Aorta (tissue), 5 donors: ENCODE measurements around the gene MAPRE3. TPM values are rescaled to one million over a fixed set of nuclear protein-coding genes. Genes with fewer than 3 reads are reported as not detected.

Source experiments
- ATAC-seq: fragments of 200-7000 bp; cut with Tn5 transposase; one replicate; pipeline ENCODE4 v1.9.1; 2022; ENCODE audit warnings: moderate library complexity; ENCODE audit not compliant: low FRiP score
- DNase-seq, 2 donors: peaks; one replicate each; pipeline ENCODE4 v3.0.0-alpha.2; 2020
- H3K27ac ChIP-seq, 2 donors: one replicate each; pipeline ENCODE4 v1.5.1; 2013; ENCODE audit warnings: low read length in 2 of 2, mild to moderate bottlenecking in 2 of 2, moderate library complexity in 2 of 2, control low read depth in 1 of 2, inconsistent platforms in 1 of 2, low read depth in 1 of 2
- H3K27me3 ChIP-seq, 2 donors: one replicate each; pipeline ENCODE4 v1.6.1; 2013; ENCODE audit warnings: control low read depth in 1 of 2, low read length in 1 of 2, mild to moderate bottlenecking in 1 of 2, moderate library complexity in 1 of 2; ENCODE audit not compliant: insufficient read depth in 2 of 2, control insufficient read depth in 1 of 2
- H3K36me3 ChIP-seq, 2 donors: one replicate each; pipeline ENCODE4 v1.6.1; 2013; ENCODE audit warnings: control low read depth in 1 of 2, low read length in 1 of 2, mild to moderate bottlenecking in 1 of 2; ENCODE audit not compliant: insufficient read depth in 2 of 2, control insufficient read depth in 1 of 2
- H3K4me1 ChIP-seq, 2 donors: one replicate each; pipeline ENCODE4 v1.6.1; 2013; ENCODE audit warnings: low read length in 2 of 2, control low read depth in 1 of 2, mild to moderate bottlenecking in 1 of 2, moderate library complexity in 1 of 2; ENCODE audit not compliant: insufficient read depth in 2 of 2, control insufficient read depth in 1 of 2
- H3K4me3 ChIP-seq, 2 donors: one replicate each; pipeline ENCODE4 v1.5.1; 2013; ENCODE audit warnings: low read length in 2 of 2, control low read depth in 1 of 2, mild to moderate bottlenecking in 1 of 2
- H3K9me3 ChIP-seq: one replicate; pipeline ENCODE4 v1.6.1; 2013; ENCODE audit warnings: mild to moderate bottlenecking, low read length; ENCODE audit not compliant: control insufficient read depth
- WGBS, 2 donors: extraction: QIAGEN DNeasy Blood & Tissue Kit; methylation state at CpG; one replicate each; pipeline ENCODE4 v1.1.7; 2013; 5-methylcytosine and 5-hydroxymethylcytosine counted together
- intact Hi-C, 2 donors: fragments of 100-400 bp; cut with DNase I; formaldehyde crosslinking; loops; one replicate each; pipeline versions ENCODE4 v1.14.2 to v1.15.0; 2022
- polyA plus RNA-seq, 2 donors: library from polyadenylated mRNA; stranded (reverse); fragments of 200-250 nt; gene quantifications; one replicate each; pipeline ENCODE4 v1.2.3, GENCODE V29; 2013
- total RNA-seq, 2 donors: library from RNA; stranded (reverse); fragmentation: NEBNext Ultra II Directional; extraction: Animal tissue kit (Norgen Biotek cat#: 25700); gene quantifications; one replicate each; pipeline ENCODE4 v1.2.1, GENCODE V29; 2021
- donor health status: healthy with polysubstance abuse.
- donor health status: Bipolar disorder and iron deficiency.
- donor health status: DM: no; HTN: no; CAD: no.
- donor health status: DM: no; HTN: no; CAD: no.
- donor health status: DM: yes; HTN: yes; CAD: no.

The MAPRE3 gene
- total and polyA plus RNA-seq, 4 donors = 7.9 to 26.7 (median 16.0) TPM

DNA sequence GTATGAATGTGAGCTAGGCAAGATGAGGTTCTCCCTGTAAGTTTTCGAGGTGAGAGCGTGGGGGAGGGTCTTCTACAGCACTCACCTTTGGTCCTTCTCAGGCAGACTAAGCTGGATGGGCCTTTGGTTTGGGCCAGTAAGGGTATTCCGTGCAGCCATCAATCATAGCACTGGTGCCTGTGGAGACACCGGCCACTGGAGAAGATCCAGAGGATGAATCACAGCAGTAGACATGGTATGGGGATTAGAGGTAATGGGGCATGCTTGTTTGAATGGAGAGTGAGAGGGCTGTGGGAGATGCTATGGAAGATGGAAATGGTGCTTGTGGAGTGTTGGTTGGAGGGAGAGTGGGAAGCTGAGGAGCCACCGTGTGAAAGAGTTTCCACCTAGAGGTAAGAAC is 16.1 kb downstream of the MAPRE3 start:
- Histone ChIP-seq H3K36me3 (no peaks in the 10 kb centered on the region), H3K27me3 (no peaks in the 10 kb centered on the region), H3K4me1 (peaks cover 0 to 2% of the 10 kb centered on the region in 2 donors), H3K4me3 (no peak overlapping the region), H3K9me3 (no peaks in the 10 kb centered on the region), H3K27ac (no peak overlapping the region)
- DNase-seq = no peak
- 89 to 91% methylated on average over 5 of the region's 5 CpGs for WGBS, 2 donors
- intact Hi-C loops = no loop called here
- ATAC-seq = no peak

DNA sequence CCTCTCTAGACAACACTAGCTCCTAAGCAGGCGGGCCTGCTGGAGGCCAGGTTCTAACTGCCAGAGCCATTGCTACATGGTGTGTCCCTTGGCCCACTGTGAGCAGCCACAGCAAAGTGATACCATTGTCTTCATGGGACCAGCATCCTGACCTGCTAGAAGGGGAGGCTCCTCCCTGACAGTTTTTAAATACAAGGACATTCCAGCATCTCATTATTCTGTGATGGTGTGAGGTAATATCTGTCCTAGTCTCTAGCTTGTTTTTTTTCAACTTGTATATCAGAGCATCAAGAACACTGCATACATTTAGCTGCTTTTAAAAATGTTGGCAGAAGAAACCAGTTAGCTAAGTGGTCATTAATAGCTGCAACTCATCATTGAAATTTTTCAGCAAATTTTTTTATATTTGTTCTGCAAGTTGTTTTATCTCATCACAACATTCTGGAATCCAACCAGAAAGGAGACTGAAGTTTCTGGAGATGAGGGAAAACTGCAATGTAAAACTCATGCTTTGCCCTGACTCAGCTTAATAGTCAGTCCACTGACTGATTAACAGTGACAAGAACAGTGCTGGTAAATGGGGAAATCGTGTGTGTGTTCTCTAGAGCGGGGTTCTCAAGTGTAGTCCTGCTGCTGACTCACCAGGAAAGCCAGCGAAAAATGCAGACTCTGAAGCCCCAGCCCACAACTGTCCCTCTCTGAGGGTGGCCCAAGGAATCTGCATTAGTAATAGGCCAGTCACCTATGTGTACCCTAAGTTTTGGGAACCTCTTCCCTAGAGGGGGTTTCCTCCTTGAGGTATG is 17.8 kb downstream of the MAPRE3 start:
- H3K4me1 ChIP-seq = no peaks in the 10 kb centered on the region
- WGBS, 2 donors = 71 to 73% methylated on average over 4 of the region's 4 CpGs
- no peak overlapping the region for H3K4me3 ChIP-seq
- ATAC-seq = no peak
- DNase-seq = no peak
- H3K9me3 ChIP-seq = no peaks in the 10 kb centered on the region
- H3K27me3 ChIP-seq = no peaks in the 10 kb centered on the region
- H3K27ac ChIP-seq = no peak overlapping the region
- H3K36me3 ChIP-seq = no peaks in the 10 kb centered on the region
- intact Hi-C loops = no loop called here

DNA sequence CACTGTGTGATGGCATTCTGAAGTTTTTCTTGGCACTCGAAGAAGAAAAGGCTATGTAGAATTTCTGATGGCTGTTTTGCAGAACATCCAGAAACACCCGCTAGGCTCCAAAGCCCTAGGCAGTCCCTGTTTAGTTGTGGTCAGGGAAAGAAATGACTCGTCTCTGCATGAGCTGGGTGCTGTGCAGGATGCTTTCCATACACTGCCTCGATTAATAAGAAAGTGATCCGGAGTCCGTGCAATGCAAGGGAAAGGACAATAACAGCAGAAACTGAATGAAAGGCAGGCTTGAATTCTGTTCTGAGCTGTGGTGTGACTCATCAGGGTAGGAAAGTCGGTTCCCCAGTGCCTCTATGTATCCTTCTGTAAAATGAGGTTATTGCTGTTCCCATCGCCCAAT is 18.7 kb downstream of the MAPRE3 start:
- ATAC-seq (no peak), DNase-seq (no peak)
- no peaks in the 10 kb centered on the region for H3K27me3 ChIP-seq
- H3K4me3 ChIP-seq = no peak overlapping the region
- WGBS, 2 donors = 82 to 87% methylated on average over 8 of the region's 8 CpGs
- no peaks in the 10 kb centered on the region for H3K36me3 ChIP-seq
- H3K4me1 ChIP-seq = no peaks in the 10 kb centered on the region
- no peaks in the 10 kb centered on the region for H3K9me3 ChIP-seq
- H3K27ac ChIP-seq = no peak overlapping the region
- intact Hi-C loops = no loop called here

DNA sequence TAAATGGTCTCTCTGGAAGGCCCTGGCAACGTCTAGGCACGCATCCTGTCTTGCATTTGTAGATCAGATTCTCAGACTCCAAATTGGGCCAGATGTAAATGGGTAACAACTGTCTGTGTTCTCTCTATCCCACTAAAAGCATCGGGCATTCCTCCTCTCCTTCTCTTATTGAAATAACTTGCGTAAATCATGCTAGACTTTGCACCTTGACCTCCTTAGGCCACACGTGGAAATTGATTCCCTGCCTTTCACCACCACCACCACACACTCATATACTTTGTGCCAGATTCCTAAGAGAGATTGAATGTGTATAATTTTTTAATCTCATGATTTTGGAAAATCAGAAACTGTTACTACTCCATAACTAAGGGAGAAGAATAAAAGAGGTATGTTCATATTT is 21.3 kb downstream of the MAPRE3 start:
- H3K4me3 ChIP-seq = no peak overlapping the region
- no peaks in the 10 kb centered on the region for H3K36me3 ChIP-seq
- no peaks in the 10 kb centered on the region for H3K27me3 ChIP-seq
- intact Hi-C loops = no loop called here
- WGBS, 2 donors = 68 to 80% methylated on average over 5 of the region's 5 CpGs
- no peak overlapping the region for H3K27ac ChIP-seq
- ATAC-seq = no peak
- no peaks in the 10 kb centered on the region for H3K9me3 ChIP-seq
- no peaks in the 10 kb centered on the region for H3K4me1 ChIP-seq
- no peak for DNase-seq

DNA sequence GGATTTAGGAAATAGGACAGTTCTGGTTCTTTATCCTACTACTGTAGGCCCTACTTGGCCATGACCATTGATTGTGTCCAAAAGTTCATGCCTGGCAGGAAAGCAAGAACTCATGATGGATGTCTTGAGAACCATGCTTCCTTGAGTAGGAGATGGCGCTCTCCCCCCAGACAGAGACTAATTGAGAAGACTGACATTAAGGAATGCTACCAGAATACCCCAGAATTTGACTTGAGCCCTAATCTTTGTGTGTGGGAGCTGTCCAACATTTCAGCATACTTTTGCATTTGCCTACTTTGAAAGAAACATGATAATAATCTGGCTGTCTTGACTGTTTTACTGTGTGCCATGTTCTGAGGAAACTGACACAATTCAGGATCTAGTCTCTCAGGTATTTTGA is 23.3 kb downstream of the MAPRE3 start:
- ATAC-seq (no peak), DNase-seq (no peak)
- intact Hi-C loops = no loop called here
- H3K36me3 ChIP-seq = no peaks in the 10 kb centered on the region
- no peaks in the 10 kb centered on the region for H3K4me1 ChIP-seq
- H3K27ac ChIP-seq = no peak overlapping the region
- no peak overlapping the region for H3K4me3 ChIP-seq
- no peaks in the 10 kb centered on the region for H3K9me3 ChIP-seq
- 75 to 79% methylated on average over 1 of the region's 1 CpG for WGBS, 2 donors
- H3K27me3 ChIP-seq = no peaks in the 10 kb centered on the region

DNA sequence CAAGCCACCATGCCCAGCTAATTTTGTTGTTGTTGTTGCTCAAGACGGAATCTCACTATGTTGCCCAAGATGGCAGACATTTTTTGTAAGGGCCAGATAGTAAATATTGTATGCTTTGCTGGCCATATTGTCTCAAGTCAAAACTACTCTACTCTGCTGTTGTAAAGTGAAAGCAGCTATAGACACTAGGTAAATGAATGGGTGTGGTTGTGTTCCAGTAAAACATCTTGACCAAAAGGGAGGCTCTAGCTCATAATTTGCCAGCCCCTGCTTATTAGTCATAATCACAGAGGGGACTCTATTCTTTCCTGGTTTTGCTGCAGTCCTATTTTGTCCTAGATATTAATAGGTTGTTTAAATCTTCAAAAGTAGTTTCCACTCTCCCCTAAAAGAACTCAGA is 24.5 kb downstream of the MAPRE3 start:
- no peak for ATAC-seq
- Histone ChIP-seq H3K27me3 (no peaks in the 10 kb centered on the region), H3K27ac (no peak overlapping the region), H3K4me1 (no peaks in the 10 kb centered on the region), H3K36me3 (no peaks in the 10 kb centered on the region), H3K9me3 (no peaks in the 10 kb centered on the region), H3K4me3 (no peak overlapping the region)
- intact Hi-C loops = no loop called here
- WGBS, 2 donors = 85 to 86% methylated on average over 1 of the region's 1 CpG
- DNase-seq = no peak

DNA sequence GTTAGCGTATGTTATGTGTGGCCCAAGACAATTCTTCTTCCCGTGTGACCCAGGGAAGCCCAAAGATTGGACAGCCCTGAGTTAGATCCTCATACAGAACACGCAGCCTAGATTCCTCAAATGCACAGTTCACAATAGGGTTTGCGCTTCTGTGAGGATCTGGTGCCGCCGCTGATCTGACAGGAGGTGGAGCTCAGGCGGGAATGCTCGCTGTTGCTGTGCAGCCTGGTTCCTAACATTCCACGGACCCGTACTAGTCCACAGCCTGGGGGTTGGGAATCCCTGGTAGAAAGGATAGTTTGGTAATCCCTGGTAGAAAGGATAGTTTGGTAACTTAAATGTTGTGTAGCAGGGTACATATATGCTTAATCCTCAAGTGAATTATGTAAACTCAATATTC is 27.0 kb downstream of the MAPRE3 start:
- ATAC-seq (no peak), DNase-seq (no peak)
- Histone ChIP-seq H3K36me3 (no peaks in the 10 kb centered on the region), H3K9me3 (no peaks in the 10 kb centered on the region), H3K4me1 (no peaks in the 10 kb centered on the region), H3K4me3 (no peak overlapping the region), H3K27ac (no peak overlapping the region), H3K27me3 (no peaks in the 10 kb centered on the region)
- intact Hi-C loops = no loop called here
- 71 to 76% methylated on average over 10 of the region's 10 CpGs for WGBS, 2 donors

DNA sequence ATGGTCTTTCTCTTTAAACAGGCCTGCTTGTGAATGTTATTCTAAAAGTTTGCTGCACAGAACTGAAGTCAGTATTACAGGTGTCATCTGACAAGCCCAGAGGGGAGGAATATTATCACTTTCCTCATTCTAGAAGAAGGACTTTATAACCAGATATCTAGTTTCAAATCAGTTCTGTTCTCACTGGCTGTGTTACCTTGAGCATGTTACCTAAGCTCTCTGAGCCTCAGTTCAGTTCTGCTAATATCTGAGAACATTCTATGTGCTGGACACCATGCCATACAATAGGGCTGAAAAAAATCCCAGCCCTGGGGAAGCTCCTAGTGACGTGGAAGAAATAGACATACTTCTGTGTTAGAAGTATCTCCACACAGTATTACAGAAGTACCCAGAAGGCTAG is 27.9 kb downstream of the MAPRE3 start:
- Histone ChIP-seq H3K4me3 (no peak overlapping the region), H3K9me3 (no peaks in the 10 kb centered on the region), H3K27me3 (no peaks in the 10 kb centered on the region), H3K27ac (no peak overlapping the region), H3K4me1 (no peaks in the 10 kb centered on the region), H3K36me3 (no peaks in the 10 kb centered on the region)
- DNase-seq = no peak
- WGBS, 2 donors = 87 to 91% methylated on average over 1 of the region's 1 CpG
- no peak for ATAC-seq
- intact Hi-C loops = no loop called here

DNA sequence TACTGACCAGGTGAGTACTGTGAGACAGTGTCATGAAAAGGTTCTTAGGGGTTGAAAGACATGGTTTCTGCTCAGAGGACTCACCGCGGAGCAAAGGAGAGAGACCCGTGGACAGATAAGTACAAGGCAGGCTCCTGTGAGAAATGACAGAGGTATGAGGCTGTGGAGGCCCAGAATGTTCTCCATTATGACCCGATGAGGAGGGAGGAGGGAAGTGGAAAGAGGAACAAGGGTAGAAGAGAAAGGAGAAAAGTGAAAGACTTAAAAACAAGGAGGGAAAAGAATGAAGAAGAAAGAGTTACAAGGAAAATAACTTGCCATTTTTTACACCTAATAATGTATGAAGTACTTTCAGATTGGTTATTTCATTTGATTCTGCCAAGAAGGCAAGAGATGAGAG is 29.8 kb downstream of the MAPRE3 start:
- H3K27ac ChIP-seq = no peak overlapping the region
- WGBS, 2 donors = 82 to 84% methylated on average over 4 of the region's 4 CpGs

More for the DNA sequence above, 29.8 kb downstream of the MAPRE3 start:
- intact Hi-C loops = no loop called here
- H3K36me3 ChIP-seq = no peaks in the 10 kb centered on the region
- H3K9me3 ChIP-seq = no peaks in the 10 kb centered on the region
- no peaks in the 10 kb centered on the region for H3K27me3 ChIP-seq
- no peaks in the 10 kb centered on the region for H3K4me1 ChIP-seq
- H3K4me3 ChIP-seq = no peak overlapping the region
- no peak for ATAC-seq
- no peak for DNase-seq
